ENCODE data around the gene SLC25A33.
"Not testable (repeated sequence)": the region's sequence is repeated elsewhere in the genome, so short reads cannot be mapped to it uniquely, and the experiment has no call there.

SLC25A33 gene

DNA sequence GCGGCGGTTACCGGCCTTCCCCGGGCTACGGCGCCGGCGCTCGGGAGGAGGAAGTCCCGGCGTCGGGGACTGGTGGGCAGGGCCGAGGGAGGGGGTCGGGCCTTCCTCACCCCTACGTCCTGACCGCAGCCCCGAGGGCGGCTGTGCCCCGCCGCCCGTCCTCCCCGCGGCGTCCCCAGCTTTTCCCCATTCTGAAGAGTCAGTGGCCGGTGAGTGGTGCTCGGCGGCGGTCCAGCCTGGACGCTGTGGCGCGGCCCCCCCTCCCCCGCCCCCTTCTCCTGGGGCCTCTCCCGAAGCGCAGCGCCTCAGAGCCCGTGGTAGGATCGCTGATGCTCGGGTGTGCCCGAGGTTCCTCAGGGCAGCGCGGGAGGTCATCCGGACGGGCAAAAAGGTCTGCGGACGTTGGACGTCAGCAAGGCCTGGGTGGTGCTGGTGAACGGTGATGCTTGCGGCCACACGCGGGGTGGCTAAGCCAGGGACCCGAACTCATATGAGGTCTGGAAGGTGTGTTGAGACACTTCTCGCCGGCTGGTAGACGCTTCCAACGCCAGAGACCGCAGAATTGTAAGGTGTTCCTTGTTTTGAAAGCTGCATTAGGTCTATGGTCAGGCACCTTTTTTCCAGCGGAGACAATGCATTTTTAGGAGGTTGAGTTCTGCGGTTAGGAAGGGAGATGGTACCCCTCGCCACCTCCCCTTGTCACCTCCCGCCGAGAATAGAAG, 725 bp downstream of the SLC25A33 start:
- DNase-seq = peak; percentile 49

DNA sequence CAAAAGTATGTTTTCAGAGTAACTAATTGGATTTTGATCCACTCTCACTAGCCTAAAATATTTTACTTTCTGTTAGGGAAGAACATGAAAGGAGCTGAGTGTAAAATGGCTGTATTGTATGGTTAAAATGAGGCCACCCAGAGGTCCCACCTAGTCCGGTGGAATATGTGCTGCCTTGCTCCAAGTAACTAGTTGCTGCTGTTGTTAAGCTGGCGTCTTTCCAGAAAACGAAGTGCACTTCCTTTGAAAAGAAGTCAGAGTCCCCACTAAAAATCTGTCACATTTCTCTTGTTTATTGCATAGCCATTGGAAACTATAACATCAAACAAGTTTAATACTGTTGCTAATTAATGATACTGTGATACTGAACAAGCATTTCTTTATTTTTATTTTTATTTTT, 3.2 kb downstream of the SLC25A33 start:
- DNase-seq = no peak

DNA sequence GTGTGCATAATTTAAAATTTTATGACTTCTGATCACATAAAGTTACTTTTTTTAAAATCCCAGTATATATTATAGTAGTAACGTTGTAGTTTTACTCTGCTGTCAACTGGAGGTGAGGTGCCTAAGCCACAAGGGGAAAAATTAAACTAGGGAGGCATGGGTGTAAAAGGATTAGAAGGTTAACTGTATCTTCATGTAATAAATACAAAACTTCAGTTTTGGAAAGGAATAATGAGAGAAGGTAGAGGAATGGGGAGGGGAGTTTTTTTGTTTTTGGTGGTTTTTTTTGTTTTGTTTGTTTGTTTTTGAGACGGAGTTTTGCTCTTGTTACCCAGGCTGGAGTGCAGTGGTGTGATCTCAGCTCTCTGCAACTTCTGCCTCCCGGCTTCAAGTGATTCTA, 5.7 kb downstream of the SLC25A33 start:
- DNase-seq = no peak

DNA sequence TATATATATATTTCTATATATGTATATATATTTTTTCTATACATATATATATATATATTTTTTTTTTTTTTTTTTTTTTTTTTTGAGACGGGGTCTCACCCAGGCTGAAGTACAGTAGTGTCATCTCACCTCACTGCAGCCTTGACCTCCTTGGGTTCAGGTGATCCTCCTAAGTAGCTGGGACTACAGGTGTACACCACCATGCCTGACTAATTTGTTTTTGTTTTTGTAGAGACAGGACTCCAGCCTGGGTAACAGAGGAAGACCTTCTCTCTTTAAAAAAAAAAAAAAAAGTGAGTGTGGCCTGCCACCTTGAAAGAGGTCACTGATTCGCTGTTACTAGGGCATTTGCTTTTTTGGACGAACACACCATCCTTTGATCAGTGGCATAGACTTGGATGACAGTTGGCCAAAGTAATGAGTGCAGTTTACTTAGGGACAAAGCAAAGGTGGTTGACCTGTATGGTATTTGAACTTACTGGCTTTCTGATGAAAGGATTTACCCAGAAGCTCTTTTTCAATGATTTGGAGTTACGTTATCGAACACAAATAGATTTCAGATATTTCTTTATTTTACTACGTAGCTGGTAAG, 10.8 kb downstream of the SLC25A33 start:
- no peak for DNase-seq

DNA sequence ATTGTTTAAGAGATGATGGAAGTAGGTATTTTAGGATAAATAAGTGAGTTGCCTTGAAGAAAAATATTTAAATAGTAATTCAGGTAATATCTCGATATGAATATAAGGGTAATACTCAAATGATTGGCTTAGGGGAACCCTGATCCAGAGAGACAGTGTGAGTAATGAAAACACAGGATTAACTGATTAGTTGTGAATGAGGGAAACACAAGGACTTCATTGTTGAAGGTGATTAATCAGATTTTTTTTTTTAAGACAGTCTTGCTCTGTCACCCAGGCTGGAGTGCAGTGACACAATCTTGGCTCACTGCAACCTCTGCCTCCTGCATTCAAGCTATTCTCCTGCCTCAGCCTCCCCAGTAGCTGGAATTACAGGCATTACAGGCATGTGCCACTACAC, 12.7 kb downstream of the SLC25A33 start:
- DNase-seq = no peak

DNA sequence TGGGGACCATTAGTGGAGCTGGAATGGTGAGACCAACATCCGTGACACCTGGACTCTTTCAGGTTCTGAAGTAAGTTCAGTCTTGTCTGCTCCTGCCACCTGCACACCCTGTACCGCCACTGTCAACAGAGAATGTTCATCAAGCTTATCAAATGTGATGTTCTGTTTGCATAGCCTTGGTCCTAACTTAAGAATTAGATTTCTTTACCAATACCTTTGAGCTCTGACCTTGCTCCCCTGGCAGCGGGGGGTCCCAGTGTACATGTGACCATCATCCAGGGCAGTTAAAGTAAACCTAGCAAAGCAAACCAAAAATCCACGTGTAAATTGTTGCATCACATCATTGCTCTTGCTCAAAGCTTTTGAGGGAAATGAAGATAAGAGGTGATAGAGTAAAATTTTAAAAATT, 14.5 kb downstream of the SLC25A33 start:
- no peak for DNase-seq

DNA sequence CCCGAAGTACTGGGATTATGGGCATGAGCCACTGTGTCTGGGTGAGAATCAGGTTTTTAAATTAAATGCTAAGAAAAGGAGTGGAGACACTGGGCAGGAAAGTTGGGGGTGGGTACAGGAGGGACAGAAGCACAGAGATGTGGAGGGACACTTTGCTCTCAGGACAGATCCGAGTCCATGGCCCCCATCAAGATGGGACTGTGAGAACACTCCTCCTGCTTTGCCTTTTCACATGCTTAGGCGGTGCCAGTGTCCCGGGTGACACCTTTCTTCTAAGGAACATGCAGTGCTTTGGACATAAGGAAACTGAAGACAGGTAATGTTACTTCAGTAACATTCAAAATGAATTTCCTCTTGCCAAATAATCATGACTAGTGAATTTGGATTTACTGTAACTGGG, 16.7 kb downstream of the SLC25A33 start:
- no peak for DNase-seq

DNA sequence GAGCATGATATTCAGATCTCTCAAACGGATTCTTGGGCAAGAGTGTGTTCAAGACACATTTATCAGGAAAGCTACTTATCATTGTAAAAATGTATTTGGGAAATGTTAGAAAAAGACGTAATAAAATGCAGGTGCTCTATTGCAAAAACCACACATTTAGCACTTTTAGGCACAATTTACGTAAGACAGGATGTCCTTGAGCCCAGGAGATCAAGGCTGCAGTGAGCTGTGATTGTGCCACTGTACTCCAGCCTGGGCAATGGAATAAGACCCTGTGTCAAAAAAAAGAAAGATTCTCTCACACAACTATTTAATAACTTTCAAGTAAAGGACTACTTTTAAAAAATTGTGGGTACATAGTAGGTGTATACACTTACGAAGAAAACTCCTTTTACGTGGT, 18.4 kb downstream of the SLC25A33 start:
- no peak for DNase-seq

DNA sequence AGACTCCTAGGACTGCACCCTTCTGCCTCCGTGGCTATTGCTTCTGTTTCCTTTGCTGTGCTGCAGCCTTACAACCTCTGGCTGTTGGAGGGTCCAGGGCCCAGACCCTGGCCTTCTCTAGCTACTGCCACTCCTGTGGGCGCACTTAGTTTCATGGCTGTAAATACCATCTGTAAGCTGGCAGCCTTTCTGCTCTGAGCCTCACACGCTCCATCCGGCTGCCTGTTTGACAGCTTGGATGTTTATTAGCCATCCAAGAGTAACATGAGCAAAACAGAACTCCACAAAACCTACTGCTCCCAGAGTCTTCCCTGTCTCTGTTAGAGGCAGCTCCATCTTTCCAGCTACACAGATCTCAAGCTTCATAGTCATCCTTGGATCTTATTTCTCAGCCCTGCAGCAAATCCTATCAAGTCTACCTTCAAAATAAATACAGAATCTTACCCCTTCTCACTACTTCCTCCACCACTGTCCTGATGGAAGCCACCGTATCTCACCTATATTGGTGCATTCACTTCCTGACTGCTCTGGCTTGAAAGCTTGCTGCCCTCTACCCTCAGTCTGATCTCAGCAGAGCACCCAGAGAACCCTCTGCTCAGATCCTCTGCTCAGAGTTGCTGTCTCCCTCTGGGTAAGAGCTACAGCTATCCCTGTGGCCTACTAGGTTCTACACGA, 19.1 kb downstream of the SLC25A33 start:
- DNase-seq = no peak

DNA sequence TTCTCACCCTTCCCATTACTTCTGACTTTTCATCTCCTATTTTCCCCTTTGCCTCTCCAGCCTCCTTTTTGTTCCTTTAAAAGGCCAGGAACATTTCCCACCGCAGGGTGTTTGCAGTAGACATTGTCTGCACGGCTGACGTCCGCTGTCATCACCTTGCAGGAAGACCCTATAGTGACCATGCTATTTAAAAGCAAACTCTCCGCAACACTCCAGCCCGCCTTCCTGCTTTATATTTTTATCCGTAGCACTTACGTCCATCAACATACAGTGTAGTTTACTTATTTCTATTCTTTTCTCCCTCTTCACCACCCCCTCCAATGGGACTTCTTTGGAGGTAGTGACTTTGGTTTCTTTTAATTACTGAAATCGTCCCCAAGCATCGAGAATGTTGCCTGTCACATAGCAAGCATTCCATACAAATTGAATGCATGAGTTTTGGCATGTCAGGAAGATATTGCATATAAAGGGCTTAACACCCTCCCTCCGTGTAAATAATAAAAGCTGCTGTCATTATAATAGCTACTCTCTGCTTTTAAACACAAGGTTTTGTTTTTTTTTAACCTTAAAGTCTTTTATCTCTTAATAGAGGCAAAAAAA, 19.8 kb downstream of the SLC25A33 start:
- no peak for DNase-seq

DNA sequence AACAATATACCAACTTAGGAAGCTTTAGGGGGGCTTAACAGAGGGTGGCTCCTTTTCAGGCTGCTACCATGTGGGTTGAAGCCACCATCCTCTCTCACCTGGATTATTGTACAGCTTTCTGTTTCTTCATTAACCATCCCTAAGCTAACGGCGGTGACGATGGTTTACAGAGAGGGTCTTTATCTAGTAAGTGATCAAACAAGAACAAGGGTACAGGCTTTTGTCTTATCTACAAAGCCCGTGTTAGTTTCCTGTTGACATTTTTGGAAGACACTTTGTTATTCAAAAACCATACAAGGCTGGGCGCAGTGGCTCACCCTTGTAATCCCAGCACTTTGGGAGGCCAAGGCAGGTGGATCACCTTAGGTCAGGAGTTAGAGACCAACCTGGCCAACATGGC, 20.4 kb downstream of the SLC25A33 start:
- no peak for DNase-seq

DNA sequence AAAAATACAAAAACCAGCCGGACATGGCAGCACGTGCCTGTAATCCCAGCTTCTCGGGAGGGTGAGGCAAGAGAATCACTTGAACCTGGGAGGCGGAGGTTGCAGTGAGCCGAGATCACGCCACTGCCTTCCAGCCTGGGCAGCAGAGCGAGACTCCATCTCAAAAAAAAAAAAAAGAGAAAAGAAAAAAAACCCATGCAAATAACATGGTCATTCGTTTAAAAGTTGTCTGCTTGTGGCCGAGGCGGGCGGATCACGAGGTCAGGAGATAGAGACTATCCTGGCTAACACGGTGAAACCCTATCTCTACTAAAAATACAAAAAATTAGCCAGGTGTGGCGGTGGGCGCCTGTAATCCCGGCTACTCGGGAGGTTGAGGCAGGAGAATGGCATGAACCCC, 20.8 kb downstream of the SLC25A33 start:
- not testable (repeated sequence) for DNase-seq

DNA sequence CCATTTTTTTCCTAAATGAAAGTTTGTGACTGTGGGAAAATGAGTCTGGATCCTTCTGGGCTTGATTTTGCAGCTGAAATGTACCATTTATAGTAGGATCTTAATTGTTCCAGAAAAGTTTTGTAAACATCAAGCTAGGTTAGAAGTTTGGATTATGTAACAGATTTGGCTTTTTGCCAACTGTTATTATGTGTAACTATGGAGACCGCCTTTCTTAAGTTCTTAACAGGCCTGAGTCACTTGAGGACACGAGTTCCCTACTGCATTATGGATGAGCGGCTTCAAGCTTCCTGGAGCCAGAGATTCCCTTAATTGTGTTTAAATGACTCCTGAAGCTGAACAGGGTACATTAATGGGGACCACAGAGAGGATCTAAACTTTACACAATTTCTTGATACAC, 22.2 kb downstream of the SLC25A33 start:
- DNase-seq = no peak

DNA sequence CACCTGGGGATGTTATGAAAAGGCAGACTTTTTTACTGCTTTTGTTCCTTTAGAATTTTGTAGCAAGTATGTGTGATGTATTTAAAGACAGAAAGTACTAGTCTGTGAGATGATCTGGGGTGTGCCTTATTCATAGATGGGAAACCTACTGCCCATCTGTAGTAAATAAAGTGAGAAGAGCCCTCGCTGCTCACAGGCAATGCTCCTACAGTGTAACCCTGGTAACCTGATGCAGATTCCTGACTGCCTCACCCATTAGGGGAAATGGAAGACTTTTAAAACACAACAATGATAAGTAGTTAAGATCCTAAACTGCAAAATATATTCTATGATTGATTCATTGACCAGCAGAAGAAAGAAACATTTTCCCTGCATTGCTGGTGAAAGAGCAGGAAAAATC, 30.0 kb downstream of the SLC25A33 start:
- DNase-seq = no peak

DNA sequence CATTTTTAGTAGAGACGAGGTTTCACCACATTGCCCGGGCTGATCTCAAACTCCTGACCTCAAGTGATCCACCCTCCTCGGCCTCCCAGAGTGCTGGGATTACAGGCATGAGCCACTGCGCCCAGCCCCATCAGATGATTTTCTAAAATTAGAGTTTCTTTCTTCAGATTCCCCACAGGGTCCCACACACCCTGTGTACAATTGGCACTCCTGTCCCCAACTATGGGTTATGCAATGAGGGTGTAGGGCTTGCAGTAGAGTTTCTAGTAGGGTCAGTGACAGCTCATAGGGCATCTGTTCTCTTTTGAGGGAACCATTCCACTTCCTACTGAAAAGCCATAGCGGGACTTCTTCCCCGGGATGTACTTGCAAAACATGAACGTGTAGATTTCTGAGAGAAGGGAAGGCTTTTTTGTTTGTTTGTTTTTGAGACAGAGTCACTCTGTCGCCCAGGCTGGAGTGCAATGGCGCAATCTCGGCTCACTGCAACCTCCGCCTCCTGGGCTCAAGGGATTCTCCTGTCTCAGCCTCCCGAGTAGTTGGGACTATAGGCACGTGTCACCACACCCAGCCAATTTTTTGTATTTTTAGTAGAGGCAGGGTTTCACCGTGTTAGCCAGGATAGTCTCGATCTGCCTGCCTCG, 31.7 kb downstream of the SLC25A33 start:
- DNase-seq = not testable (repeated sequence)

DNA sequence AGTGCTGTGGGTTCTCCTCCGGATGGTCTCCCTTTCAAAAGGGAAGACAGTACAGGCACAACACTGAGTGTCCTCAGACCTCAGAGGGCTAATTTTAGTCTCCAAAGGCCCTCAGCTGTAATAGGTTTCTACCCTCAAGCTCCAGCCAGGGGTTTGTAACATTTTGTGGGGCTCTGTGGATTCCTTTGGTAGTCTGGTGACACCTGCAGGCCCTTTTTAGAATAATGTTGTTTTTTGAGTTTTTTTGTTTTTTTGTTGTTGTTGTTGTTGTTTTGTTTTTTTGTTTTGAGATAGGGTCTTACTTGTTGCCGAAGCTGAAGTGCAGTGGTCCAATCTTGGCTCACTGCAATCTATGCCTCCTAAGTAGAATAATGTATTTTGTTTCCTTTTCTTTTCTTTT, 34.5 kb downstream of the SLC25A33 start:
- no peak for DNase-seq

DNA sequence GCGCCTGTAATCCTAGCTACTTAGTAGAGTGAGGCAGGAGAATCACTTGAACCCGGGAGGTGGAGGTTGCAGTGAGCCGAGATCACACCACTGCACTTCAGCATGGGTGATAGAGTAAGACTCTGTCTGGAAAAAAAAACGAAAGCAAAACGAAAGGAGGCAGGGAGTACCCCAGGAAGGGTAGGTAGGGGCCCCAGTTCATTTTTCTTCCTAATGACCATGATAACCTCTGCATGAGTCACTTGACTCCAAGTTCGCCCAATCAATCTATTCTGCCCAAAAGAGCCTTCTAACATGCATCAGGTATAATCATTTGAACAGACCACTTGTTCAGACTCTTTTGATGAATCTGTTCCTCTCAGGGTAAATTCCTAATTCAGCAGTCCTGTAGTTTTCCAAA, 36.2 kb downstream of the SLC25A33 start:
- no peak for DNase-seq

DNA sequence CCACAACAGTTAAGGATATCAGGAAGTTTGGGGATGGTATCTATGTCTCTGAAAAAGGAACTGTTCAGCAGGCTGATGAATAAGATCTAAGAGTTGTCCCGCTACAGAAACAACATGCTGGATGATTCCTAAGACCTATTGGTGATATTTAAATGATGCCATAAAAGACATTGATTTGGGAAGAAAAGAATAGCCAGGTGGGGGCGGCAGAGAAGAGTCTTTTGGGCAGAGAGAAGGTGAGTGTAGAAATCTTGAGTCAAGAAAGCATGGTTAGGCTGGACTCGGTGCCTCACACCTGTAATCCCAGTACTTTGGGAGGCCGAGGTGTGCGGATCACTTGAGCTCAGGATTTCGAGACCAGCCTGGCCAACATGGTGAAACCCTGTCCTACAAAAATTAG, 37.6 kb downstream of the SLC25A33 start:
- DNase-seq = no peak

DNA sequence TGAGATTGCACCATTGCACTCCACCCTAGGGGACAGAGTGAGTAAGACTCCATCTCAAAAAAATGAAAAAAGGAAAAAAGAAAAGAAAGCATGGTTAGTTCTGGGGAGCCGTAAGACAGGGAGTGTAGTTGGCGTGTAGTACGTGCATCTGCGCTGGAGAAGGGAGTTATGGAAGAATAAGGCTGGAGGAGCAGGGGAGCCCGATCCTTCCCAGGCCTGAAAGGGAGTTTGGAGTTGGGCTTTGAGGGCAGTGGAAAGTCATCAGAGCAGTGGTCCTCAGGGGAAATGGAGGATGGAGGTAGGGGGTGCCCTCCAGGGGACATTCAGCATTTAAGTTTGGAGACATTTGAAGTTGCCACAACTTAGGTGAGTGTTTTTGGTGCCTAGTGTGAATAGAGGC, 38.2 kb downstream of the SLC25A33 start:
- DNase-seq = no peak

DNA sequence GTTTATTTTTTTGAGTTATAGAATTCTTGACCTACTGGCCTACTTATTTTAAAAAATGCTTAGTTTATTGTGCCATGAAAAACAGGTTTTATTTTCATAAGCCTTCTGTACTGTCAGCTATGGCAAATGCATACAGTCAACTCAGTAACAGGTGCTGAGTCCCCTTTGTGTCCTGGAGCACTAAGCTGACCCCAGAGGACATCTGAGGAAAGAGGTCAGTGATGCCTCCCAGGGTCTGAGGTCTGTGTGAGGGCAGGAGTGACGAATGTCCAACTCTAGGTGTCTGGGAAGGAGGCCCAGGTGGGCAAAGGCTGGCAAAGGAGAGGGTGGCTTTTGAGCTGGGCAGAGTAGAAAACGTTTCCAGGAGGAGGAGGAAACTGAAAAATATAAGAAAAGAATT, 41.7 kb downstream of the SLC25A33 start:
- DNase-seq = no peak

DNA sequence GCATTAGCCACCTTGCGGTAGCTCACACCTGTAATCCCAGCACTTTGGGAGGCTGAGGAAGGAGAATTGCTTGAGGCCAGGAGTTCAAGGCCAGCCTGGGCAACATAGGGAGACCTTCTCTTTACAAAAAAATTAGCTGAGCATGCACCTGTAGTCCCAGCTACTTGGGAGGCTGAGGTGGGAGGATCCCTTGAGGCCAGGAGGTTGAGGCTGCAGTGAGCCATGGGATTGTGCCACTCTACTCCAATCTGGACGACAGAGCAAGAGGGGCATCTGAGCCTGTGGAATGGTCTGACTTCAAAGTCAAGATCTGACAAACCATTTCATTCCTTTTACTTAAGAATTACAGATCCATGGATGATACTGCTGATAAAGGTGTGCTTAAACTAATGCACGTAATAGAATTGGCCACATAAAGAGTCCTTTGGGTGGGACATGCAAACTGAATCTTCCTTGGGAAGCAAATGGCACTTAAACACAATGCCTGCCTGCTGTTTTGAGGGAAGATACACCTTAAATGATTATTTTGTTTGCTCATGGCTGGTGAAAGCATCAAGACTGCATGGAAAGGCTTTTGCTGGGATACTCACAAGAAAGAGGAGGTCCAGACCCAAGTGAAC, 47.0 kb downstream of the SLC25A33 start:
- no peak for DNase-seq

DNA sequence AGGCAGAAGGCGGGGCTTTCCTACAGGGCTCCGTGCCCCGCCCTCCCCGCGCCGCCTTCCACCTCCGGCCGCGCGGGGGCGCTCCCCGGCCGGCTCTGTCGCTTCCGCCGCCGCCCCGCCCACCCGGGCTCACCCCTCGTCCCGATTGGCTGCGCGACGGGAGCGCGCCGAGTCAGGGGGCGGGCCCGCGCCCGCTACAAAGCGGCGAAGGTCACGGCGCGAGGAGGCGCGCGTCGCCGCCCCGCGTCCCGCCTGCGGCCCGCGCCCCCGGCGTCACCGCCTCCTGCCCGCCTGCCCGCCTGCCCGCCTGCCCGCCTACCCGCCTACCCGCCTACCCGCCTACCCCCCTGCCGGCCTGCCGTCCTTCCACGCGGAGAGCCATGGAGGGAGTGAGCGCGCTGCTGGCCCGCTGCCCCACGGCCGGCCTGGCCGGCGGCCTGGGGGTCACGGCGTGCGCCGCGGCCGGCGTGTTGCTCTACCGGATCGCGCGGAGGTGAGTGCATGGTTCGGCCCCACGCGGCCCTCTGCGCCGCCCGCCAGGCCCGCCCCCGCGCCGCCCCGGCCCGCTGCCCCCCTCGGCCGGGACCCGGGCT, 49.4 kb downstream of the SLC25A33 start, which contains the start of gene TMEM201:
TMEM201 (plus strand) TSS at position 361 of the 593 bp plus-strand sequence; CDS start at position 381, 20 bp downstream.
- peak; percentile 90 for DNase-seq
